Measurements from ENCODE around the gene CD68.
A peak's percentile ranks its signal among the peaks of the same experiment; 100 is the strongest.
"Not testable (repeated sequence)": the region's sequence is repeated elsewhere in the genome, so short reads cannot be mapped to it uniquely, and the experiment has no call there.

CD68 gene

GRCh38 chr17:7614425-7615264 is 35.2 kb downstream of the CD68 start, which contains the start of gene FXR2:
TSS of gene FXR2 (minus strand) at chr17:7614897. CDS start at chr17:7614532, 365 bp downstream.
- peak; percentile 100 for DNase-seq

GRCh38 chr17:7615265-7615747 is 35.9 kb downstream of the CD68 start:
- no peak for DNase-seq

GRCh38 chr17:7618608-7619007 is 39.2 kb downstream of the CD68 start:
- no peak for DNase-seq

- DNase-seq = no peak
Measured at GRCh38 chr17:7620835-7621234, 41.4 kb downstream of the CD68 start.

- no peak for DNase-seq
Measured at GRCh38 chr17:7623661-7624060, 44.2 kb downstream of the CD68 start.

- DNase-seq = not testable (repeated sequence)
Measured at GRCh38 chr17:7625749-7626148, 46.3 kb downstream of the CD68 start.

GRCh38 chr17:7626307-7626706 is 46.9 kb downstream of the CD68 start:
- no peak for DNase-seq

GRCh38 chr17:7626956-7627249 is 47.5 kb downstream of the CD68 start:
- DNase-seq = no peak

- DNase-seq = peak; percentile 96 to 97
Measured at GRCh38 chr17:7627250-7628121, 48.0 kb downstream of the CD68 start, which contains the start of gene SAT2. TSS of gene SAT2 (minus strand) at chr17:7627821. CDS start at chr17:7627635, 186 bp downstream.

- no peak for DNase-seq
Measured at GRCh38 chr17:7629939-7630571, 50.6 kb downstream of the CD68 start, which contains the start of gene SHBG. TSS of gene SHBG (plus strand) at chr17:7630135. CDS start at chr17:7630173, 38 bp downstream.
